Activated T-helper 2 cell treated with anti-CD3 and anti-CD28 coated beads, Interferon-gamma antibody, Interleukin-2, Interleukin-4, amounts not matched to agents 10 μg/mL and 5 μg/mL and 100 μg/mL, durations not matched to agents 14 hours and 24 hours and 36 hours (primary cell): ENCODE results near the gene UTS2B. TPM values are rescaled to one million over a fixed set of nuclear protein-coding genes. Genes with fewer than 3 reads are reported as not detected.

Experiments
- DNase-seq: peaks from one replicate; pipeline ENCODE4 v3.0.0; 2021; ENCODE audit warnings: low spot score
- H3K27ac Mint-ChIP-seq: one replicate; pipeline ENCODE4 v1.8.0; 2021; ENCODE audit warnings: mixed read lengths
- H3K27me3 Mint-ChIP-seq: one replicate; pipeline ENCODE4 v1.8.0; 2021; ENCODE audit warnings: low read depth, mixed read lengths
- H3K36me3 Mint-ChIP-seq: one replicate; pipeline ENCODE4 v1.8.0; 2021; ENCODE audit warnings: low read depth, mixed read lengths
- H3K4me1 Mint-ChIP-seq: one replicate; pipeline ENCODE4 v1.8.0; 2021; ENCODE audit warnings: low read depth, mixed read lengths
- H3K4me3 Mint-ChIP-seq: one replicate; pipeline ENCODE4 v1.8.0; 2021; ENCODE audit warnings: low read depth, mild to moderate bottlenecking, moderate library complexity, mixed read lengths
- H3K9me3 Mint-ChIP-seq: one replicate; pipeline ENCODE4 v1.8.0; 2021; ENCODE audit warnings: mixed read lengths
- intact Hi-C: fragments of 100-400 bp; cut with micrococcal nuclease; formaldehyde crosslinking; loops from one replicate; pipeline ENCODE4 v1.15.1; 2023
- total RNA-seq: library from RNA; stranded (reverse); gene quantifications from 2 replicates; pipeline ENCODE4 v1.2.3, GENCODE V29; 2022

The UTS2B gene, protein sequence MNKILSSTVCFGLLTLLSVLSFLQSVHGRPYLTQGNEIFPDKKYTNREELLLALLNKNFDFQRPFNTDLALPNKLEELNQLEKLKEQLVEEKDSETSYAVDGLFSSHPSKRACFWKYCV
- total RNA-seq, result 0.37 TPM in 1 of 2 replicates, not detected in the other

DNA sequence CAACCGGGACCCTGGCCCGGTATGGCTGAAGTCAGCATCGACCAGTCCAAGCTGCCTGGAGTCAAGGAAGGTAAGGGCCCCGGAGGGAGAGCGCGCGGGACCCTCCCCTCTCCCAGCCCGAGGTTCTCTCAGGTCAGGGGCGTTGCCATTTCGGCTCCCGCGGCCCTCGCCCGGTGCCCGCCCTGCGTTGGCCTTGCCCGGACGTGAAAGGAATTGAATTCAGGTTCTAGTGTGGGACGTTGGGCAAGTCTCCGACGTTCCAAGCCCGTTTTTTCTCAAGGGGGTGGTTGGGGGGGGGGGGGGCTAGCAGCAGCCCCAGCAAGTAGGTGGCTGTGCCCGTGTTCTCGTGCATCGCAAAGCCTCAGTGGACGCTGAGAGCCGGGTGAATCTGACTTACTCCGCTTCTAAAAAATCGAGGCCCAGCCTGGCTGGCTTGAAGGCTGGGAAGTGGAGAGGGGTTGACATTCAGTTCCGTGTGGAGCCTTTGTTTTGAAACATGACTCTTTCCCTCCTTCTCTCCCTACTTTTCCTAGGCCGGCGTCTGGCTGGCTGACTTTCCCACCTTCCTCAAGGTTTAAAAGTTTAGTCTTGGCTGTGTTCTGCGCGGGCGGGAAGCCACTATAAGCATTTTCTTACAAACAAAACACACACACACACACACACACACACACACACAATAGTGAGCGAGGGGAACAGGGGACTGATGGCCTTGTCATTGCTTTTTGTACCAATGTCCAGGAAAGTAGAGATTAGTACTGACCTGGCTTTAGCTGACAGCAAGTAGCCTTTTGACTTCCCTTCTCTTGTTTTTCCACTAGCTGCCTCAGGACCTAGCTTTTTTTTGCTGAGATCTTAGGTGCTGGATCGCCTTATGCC, at the start of gene UTS2B:
Gene UTS2B (minus strand): TSS at position 873 of the 876 bp plus-strand sequence. CDS start 48,337 bp downstream, outside the sequence.
- H3K9me3 Mint-ChIP-seq, result no peaks in the 10 kb centered on the region
- peak within 1 kb of the TSS; percentile 82 for H3K4me3 Mint-ChIP-seq
- H3K27ac Mint-ChIP-seq, result peak within 1 kb of the TSS; percentile 67
- peaks cover 15% of the 10 kb centered on the region for H3K27me3 Mint-ChIP-seq
- intact Hi-C loops, result loop anchor here (1.0 kb wide), 1 partner anchor 7 kb away; no protein-coding TSS in a partner anchor
- peak; percentile 10 for DNase-seq
- peaks cover 3% of the 10 kb centered on the region for H3K36me3 Mint-ChIP-seq
- peaks cover 34% of the 10 kb centered on the region for H3K4me1 Mint-ChIP-seq

DNA sequence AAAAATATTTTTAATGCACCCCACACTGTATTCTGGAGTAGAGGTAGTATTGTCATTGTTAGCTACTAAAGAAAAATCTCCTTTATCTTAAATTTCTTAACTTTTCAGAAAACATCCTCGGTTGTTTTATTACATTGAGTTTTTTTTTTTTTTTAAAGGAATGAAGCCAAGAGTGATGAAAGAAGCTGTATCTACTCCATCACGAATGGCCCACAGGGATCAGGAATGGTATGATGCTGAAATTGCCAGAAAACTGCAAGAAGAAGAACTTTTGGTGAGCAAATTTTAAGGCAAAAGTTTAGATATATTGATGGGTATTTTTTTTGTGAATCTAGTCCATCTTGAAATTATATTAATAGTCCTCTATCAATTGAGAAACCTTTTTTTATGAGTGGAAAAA, 49.7 kb upstream of the UTS2B start:
- Mint-ChIP-seq H3K27me3 (no peaks in the 10 kb centered on the region), H3K9me3 (no peaks in the 10 kb centered on the region), H3K4me3 (no peak overlapping the region), H3K27ac (no peak overlapping the region), H3K36me3 (peaks cover 10% of the 10 kb centered on the region), H3K4me1 (peaks cover 12% of the 10 kb centered on the region)
- intact Hi-C loops, result loop anchor here (10.0 kb wide), 1 partner anchor 135 kb away; no protein-coding TSS in a partner anchor
- no peak for DNase-seq

DNA sequence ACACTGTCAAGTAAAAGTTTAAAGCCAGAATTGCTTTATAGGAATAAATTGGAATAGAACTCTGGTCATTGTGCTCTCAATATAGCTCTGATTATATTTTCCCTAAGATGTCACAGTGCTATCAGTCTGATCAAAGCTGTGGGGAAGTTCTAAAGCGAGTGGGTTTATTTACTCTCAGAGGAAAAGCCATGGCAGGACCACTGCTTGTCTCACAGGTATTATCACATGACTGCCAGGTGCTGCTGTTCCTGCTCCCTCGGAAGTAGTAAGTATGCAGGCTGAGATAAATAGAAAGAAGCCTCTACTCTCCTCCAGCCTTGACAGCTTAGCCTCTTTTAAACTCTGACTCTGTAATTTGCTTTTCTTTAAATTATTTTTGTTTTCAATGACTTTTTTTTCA, 49.1 kb upstream of the UTS2B start:
- H3K36me3 Mint-ChIP-seq, result peaks cover 10% of the 10 kb centered on the region
- no peak for DNase-seq
- H3K4me3 Mint-ChIP-seq, result no peak overlapping the region
- H3K9me3 Mint-ChIP-seq, result no peaks in the 10 kb centered on the region
- H3K4me1 Mint-ChIP-seq, result peaks cover 12% of the 10 kb centered on the region
- intact Hi-C loops, result loop anchor here (5.0 kb wide), 1 partner anchor 42 kb away; no protein-coding TSS in a partner anchor
- no peaks in the 10 kb centered on the region for H3K27me3 Mint-ChIP-seq
- no peak overlapping the region for H3K27ac Mint-ChIP-seq

DNA sequence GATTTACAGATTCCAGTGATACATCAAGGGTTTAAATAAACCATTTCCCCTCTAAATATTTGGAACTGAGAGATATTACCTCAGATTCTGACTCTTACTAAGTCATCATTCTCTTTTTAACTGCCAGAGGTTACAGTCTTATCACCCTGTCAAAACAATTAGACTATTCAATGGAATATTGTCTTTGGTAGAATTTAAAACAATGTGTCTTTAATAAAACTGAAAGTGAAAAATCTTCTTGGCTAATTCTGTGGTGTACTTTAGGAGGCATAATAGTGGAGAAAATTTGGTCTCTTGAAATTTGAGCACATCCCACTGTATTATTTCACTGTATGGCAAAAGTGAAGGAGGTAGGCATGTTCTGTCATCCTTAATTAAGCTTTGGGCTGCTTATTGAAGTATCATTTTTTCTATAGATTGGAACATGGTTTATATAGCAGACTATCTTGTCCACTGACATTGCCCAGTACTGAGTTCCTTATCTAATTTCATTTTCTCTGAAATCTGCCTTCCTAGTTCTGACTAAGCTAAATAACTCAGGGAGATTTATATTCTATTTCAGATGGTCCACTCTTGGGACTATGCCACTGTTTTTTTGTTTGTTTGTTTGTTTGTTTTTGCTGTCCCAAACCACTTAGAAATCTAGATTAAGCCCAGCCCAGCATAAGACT, 48.0 kb upstream of the UTS2B start:
- intact Hi-C loops, result loop anchor here (5.0 kb wide), 1 partner anchor 41 kb away; no protein-coding TSS in a partner anchor
- peaks cover 12% of the 10 kb centered on the region for H3K4me1 Mint-ChIP-seq
- DNase-seq, result no peak
- no peaks in the 10 kb centered on the region for H3K9me3 Mint-ChIP-seq
- peaks cover 10% of the 10 kb centered on the region for H3K36me3 Mint-ChIP-seq
- H3K27ac Mint-ChIP-seq, result no peak overlapping the region
- no peaks in the 10 kb centered on the region for H3K27me3 Mint-ChIP-seq
- H3K4me3 Mint-ChIP-seq, result no peak overlapping the region

DNA sequence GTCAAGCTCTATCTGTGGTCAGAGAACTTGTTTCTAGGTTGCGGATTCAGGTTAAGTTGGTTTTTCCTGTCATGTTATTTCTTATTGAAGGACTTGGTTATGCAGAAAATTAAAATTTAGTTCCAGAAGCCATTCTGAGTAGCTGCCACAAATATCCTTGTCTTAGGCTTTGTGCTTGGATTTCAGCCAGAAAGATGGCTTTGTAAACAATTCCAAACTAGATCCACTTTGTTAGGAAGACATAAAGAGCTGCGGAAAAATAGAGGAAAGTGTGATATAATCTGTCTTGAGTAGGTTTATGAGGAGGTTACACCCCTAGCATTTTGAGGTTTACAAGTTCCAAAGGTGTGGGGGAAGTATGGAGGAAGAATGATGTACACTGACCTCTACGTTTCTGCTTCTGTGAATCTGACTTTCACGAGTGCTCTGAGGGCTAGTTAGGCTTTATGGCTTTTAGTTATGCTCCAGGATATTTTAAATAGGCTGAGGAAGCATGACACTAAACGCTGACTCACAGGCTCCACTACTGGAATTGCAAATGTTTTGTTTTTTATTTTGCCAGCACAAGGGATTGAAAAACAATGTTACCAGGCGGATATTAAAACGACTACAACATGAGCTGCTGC, 46.3 kb upstream of the UTS2B start:
- Mint-ChIP-seq H3K4me1 (peaks cover 12% of the 10 kb centered on the region), H3K27me3 (no peaks in the 10 kb centered on the region), H3K4me3 (no peak overlapping the region), H3K9me3 (no peaks in the 10 kb centered on the region), H3K27ac (no peak overlapping the region), H3K36me3 (peaks cover 7% of the 10 kb centered on the region)
- no peak for DNase-seq
- intact Hi-C loops, result loop anchor here (5.0 kb wide), 1 partner anchor 39 kb away; no protein-coding TSS in a partner anchor

DNA sequence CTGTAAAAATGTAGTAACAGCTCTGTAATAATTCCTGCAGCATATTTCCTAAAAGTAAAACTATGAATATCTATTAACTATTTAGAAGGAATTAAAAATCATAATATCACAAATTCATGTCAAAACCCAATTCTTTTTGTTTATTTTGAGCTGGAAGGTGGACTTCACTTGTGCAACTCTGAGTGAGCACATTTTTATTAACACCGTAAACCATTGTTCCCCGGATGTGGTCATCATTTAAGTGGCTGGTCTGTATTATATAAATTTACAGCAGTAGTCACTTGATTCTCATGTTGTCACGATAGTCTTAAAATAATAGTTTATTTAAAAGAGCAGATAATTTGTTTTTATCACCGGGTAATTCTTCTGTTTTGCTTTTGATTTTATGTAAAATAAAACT, 43.0 kb upstream of the UTS2B start:
- Mint-ChIP-seq H3K4me1 (peaks cover 2% of the 10 kb centered on the region), H3K4me3 (no peak overlapping the region), H3K9me3 (no peaks in the 10 kb centered on the region), H3K36me3 (peaks cover 2% of the 10 kb centered on the region), H3K27me3 (no peaks in the 10 kb centered on the region), H3K27ac (no peak overlapping the region)
- no peak for DNase-seq
- intact Hi-C loops, result no loop called here

DNA sequence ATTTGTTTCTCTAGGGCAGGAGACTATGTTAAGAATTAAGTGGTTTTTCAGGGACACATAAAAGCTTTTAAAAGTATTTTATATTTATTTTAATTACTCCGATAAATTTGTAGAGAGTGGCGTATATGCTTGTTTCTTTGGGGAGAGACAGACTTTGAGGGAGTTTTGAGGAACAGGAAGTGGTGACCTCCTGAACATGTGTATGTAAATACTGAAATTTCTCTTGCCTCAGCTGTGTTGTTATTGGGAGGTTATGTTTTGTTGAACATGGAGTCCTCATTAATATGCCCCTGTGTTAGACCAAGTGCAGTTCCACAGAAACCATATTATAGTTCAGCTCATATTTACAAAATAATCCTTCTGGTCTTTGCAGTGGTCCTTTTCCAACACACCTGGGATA, 41.8 kb upstream of the UTS2B start:
- Mint-ChIP-seq H3K9me3 (no peaks in the 10 kb centered on the region), H3K27me3 (no peaks in the 10 kb centered on the region), H3K4me1 (no peaks in the 10 kb centered on the region), H3K27ac (no peak overlapping the region), H3K36me3 (peaks cover 2% of the 10 kb centered on the region), H3K4me3 (no peak overlapping the region)
- intact Hi-C loops, result no loop called here
- no peak for DNase-seq

DNA sequence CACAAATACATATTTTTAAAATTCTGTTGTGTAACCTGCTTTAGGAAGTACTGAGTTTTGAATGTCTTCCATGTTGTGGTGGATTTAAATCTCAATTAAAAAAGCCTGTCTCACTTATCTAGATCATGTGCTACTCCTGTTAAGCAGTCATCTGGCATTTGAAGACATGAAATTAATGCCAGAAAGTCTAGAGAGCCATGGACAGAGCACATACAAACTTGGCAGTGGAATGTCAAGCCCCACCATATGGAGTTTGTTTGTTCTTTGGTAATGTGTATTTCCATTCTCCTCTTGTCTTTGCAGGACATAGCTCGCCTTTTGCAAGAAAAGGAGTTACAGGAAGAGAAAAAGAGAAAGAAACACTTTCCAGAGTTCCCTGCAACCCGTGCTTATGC, 39.3 kb upstream of the UTS2B start:
- Mint-ChIP-seq H3K27me3 (no peaks in the 10 kb centered on the region), H3K4me1 (no peaks in the 10 kb centered on the region), H3K36me3 (peaks cover 2% of the 10 kb centered on the region), H3K4me3 (no peak overlapping the region), H3K9me3 (no peaks in the 10 kb centered on the region), H3K27ac (no peak overlapping the region)
- no peak for DNase-seq
- intact Hi-C loops, result no loop called here

DNA sequence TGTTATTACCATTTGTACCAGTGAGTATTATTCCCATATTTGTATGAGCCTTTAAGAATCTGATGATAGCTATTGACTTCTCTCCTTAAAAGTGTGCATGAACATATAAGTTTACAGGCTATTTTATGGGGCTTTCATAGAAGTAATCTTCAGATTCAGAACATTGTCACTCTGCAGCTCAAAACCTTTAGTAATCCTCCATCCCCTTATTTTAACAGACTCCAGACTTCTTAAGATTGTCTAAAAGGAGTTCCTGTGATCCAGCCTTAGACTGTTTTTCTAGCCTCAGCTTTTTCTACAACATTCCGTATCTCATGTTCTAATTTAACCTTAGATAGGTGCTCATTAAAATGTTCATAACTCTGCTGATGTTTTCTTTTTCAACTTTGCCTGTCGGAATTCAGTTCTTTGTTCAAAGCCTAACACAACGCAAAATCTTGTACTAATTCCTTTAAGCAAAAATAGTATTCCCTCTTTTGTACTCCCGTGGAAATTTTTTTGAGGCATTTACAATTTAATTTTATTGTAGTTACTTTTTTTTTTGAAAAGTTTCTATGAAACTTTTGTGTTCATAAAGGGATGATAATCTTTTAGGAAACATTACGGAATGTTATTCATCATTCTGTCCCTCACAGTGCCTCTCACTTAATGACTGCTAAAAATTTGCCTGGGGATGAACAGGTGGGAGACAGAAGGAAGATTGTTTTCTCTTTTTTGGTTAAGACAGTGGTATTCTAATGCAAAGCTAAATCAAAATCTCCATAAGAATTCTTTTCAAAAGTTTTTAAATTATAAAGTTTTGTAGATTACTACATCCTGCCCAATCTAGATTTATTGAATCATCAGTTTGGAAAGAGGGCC, 38.7 kb upstream of the UTS2B start:
- no peaks in the 10 kb centered on the region for H3K27me3 Mint-ChIP-seq
- no peak overlapping the region for H3K4me3 Mint-ChIP-seq
- intact Hi-C loops, result no loop called here
- H3K9me3 Mint-ChIP-seq, result no peaks in the 10 kb centered on the region
- no peak overlapping the region for H3K27ac Mint-ChIP-seq
- no peak for DNase-seq
- peaks cover 2% of the 10 kb centered on the region for H3K36me3 Mint-ChIP-seq
- H3K4me1 Mint-ChIP-seq, result no peaks in the 10 kb centered on the region

DNA sequence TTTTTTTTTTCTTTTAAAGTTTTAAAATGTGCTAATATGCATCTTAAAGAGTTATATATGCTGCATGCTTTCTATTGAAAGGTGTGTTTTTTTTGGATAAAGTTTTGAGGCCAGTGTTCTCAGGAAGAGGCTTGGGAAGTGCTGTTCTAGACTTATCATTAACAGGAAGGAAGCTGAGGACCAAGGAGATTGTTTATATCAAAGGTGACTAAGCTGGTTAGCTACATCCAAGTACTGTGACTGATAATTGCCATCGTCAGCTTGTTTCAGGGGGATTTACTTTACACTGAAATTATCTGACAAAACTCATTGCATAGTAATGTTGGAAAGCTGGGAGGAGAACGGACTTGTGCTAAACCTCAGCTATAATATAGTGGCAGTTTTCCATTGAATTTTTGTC, 36.3 kb upstream of the UTS2B start:
- no peak overlapping the region for H3K27ac Mint-ChIP-seq
- H3K4me3 Mint-ChIP-seq, result no peak overlapping the region
- intact Hi-C loops, result no loop called here
- peaks cover 2% of the 10 kb centered on the region for H3K4me1 Mint-ChIP-seq
- no peaks in the 10 kb centered on the region for H3K27me3 Mint-ChIP-seq
- no peaks in the 10 kb centered on the region for H3K9me3 Mint-ChIP-seq
- H3K36me3 Mint-ChIP-seq, result peaks cover 8% of the 10 kb centered on the region
- DNase-seq, result no peak

DNA sequence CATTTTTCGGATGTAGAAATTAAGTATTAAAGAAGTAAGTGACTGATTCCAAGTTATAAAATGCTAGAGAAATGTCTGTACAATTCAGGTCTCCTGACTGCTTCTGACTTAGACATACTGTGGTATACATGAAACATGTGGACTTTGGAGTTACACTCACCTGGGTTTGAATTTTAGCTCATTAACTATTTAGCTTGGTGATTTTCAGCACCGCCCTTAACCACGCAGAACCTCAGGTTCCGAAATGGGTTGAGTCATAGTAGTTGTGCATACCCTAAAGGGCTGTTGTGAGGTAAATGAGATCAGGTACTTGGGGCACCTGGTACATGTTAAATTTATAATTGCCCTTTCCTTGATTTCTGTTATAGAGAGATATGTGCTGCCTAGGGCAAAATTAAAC, 32.9 kb upstream of the UTS2B start:
- Mint-ChIP-seq H3K36me3 (peaks cover 25% of the 10 kb centered on the region), H3K4me3 (no peak overlapping the region), H3K4me1 (peaks cover 15% of the 10 kb centered on the region), H3K9me3 (no peaks in the 10 kb centered on the region), H3K27me3 (no peaks in the 10 kb centered on the region), H3K27ac (no peak overlapping the region)
- no peak for DNase-seq
- intact Hi-C loops, result no loop called here

DNA sequence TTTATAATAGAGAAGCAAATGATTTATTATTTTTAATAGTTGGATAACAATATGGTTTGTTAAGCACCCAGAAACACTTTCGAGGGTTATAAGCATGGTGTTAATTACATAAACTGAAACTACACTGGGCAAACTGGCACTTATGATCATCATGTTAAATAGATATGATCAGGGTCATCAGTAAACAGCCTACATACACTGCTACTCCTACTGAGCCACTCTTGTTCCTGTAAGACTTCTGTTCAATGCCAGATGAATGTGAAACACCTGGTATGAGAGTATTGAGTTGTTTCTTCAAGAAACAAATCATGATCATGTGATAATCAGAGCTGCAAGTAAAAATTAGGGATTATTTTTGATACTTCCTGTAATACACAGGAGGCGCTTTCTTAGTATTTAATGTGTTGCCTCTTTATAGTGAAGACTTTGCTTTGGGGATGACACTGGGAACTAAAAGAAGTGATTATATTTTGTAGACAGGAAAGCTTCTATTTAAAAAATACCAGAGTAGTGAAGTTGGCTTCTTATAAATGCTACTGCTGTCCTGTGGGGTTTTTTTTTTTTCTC, 32.3 kb upstream of the UTS2B start:
- no peak overlapping the region for H3K4me3 Mint-ChIP-seq
- H3K9me3 Mint-ChIP-seq, result no peaks in the 10 kb centered on the region
- no peak overlapping the region for H3K27ac Mint-ChIP-seq
- H3K27me3 Mint-ChIP-seq, result no peaks in the 10 kb centered on the region
- peaks cover 16% of the 10 kb centered on the region for H3K4me1 Mint-ChIP-seq
- no peak for DNase-seq
- intact Hi-C loops, result no loop called here
- H3K36me3 Mint-ChIP-seq, result peaks cover 25% of the 10 kb centered on the region
